ENCODE results near the gene NPIPB6.

NPIPB6 gene

GRCh38 chr16:28297784-28298510, 65.4 kb downstream of the NPIPB6 start:
- no peak for DNase-seq

GRCh38 chr16:28297308-28297707, 66.0 kb downstream of the NPIPB6 start:
- DNase-seq: no peak

GRCh38 chr16:28295276-28295675, 68.0 kb downstream of the NPIPB6 start:
- DNase-seq: no peak

- DNase-seq: no peak
Measured at GRCh38 chr16:28294201-28294600, 69.1 kb downstream of the NPIPB6 start.

- no peak for DNase-seq
Measured at GRCh38 chr16:28293601-28293960, 69.7 kb downstream of the NPIPB6 start.

- DNase-seq: no peak
Measured at GRCh38 chr16:28292731-28293600, 70.3 kb downstream of the NPIPB6 start.
